Activated CD4-positive, alpha-beta T cell treated with anti-CD3 and anti-CD28 coated beads, Interleukin-2, amount 10 ng/mL, durations not matched to agents 24 days and 14 days (primary cell): ENCODE data around the gene PRICKLE3. TPM values are rescaled to one million over a fixed set of nuclear protein-coding genes. Genes with fewer than 3 reads are reported as not detected.
"Not testable (repeated sequence)": the region's sequence is repeated elsewhere in the genome, so short reads cannot be mapped to it uniquely, and the experiment has no call there.

Source experiments
- DNase-seq: peaks from one replicate; pipeline ENCODE4 v3.0.0; 2022
- H3K27ac Mint-ChIP-seq: one replicate; pipeline ENCODE4 v1.8.0; 2022; ENCODE audit warnings: mild to moderate bottlenecking, mixed read lengths
- H3K27me3 Mint-ChIP-seq: one replicate; pipeline ENCODE4 v1.8.0; 2022; ENCODE audit warnings: mixed read lengths
- H3K36me3 Mint-ChIP-seq: one replicate; pipeline ENCODE4 v1.8.0; 2022; ENCODE audit warnings: low read depth, mild to moderate bottlenecking, mixed read lengths
- H3K4me1 Mint-ChIP-seq: one replicate; pipeline ENCODE4 v1.8.0; 2021; ENCODE audit warnings: mixed read lengths
- H3K4me3 Mint-ChIP-seq: one replicate; pipeline ENCODE4 v1.8.0; 2022; ENCODE audit warnings: mild to moderate bottlenecking, moderate library complexity, mixed read lengths
- H3K9me3 Mint-ChIP-seq: one replicate; pipeline ENCODE4 v1.8.0; 2021; ENCODE audit warnings: mixed read lengths
- intact Hi-C: fragments of 100-400 bp; cut with micrococcal nuclease; formaldehyde crosslinking; loops from one replicate; pipeline ENCODE4 v1.15.1; 2023
- total RNA-seq: library from RNA; stranded (reverse); gene quantifications from 2 replicates; pipeline ENCODE4 v1.2.3, GENCODE V29; 2022

The PRICKLE3 gene
- total RNA-seq, 1 donor from 2014 or later = 22.7 TPM

DNA sequence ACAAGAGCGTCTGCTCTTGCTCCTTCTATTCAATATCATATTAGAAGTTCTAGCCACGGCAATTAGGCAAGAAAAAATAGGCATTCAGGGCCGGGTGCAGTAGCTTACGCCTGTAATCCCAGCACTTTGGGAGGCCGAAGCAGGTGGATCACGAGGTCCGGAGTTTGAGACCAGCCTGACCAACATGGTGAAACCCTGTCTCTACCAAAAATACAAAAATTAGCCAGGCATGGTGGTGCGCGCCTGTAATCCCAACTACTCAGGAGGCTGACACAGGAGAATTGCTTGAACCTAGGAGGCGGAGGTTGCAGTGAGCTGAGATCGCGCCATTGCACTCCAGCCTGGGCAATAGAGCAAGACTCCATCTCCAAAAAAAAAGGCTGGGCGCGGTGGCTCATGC, 36.9 kb downstream of the PRICKLE3 start:
- intact Hi-C loops, DNase-seq, H3K36me3 Mint-ChIP-seq, H3K27ac Mint-ChIP-seq, H3K27me3 Mint-ChIP-seq, H3K9me3 Mint-ChIP-seq, H3K4me1 Mint-ChIP-seq, H3K4me3 Mint-ChIP-seq: not testable (repeated sequence)

- H3K27ac Mint-ChIP-seq, H3K36me3 Mint-ChIP-seq, intact Hi-C loops, H3K4me1 Mint-ChIP-seq, H3K27me3 Mint-ChIP-seq, H3K9me3 Mint-ChIP-seq, H3K4me3 Mint-ChIP-seq, DNase-seq: not testable (repeated sequence)
Observed at GRCh38 chrX:49148390-49149100, 37.6 kb downstream of the PRICKLE3 start.

- Mint-ChIP-seq H3K36me3 (no peaks in the 10 kb centered on the region), H3K27me3 (no peaks in the 10 kb centered on the region), H3K27ac (no peak overlapping the region)
Observed at GRCh38 chrX:49147936-49148335, 38.2 kb downstream of the PRICKLE3 start.

GRCh38 chrX:49147282-49147681, 38.9 kb downstream of the PRICKLE3 start:
- Mint-ChIP-seq H3K4me1 (no peaks in the 10 kb centered on the region), H3K27me3 (no peaks in the 10 kb centered on the region), H3K36me3 (no peaks in the 10 kb centered on the region), H3K9me3 (no peaks in the 10 kb centered on the region), H3K27ac (no peak overlapping the region), H3K4me3 (no peak overlapping the region)
- intact Hi-C loops = no loop called here
- no peak for DNase-seq

More at GRCh38 chrX:49147936-49148335, 38.2 kb downstream of the PRICKLE3 start:
- intact Hi-C loops = no loop called here
- DNase-seq = no peak
- Mint-ChIP-seq H3K4me1 (no peaks in the 10 kb centered on the region), H3K4me3 (no peak overlapping the region), H3K9me3 (no peaks in the 10 kb centered on the region)

- H3K4me3 Mint-ChIP-seq, H3K27me3 Mint-ChIP-seq, DNase-seq, H3K36me3 Mint-ChIP-seq, H3K27ac Mint-ChIP-seq, intact Hi-C loops, H3K4me1 Mint-ChIP-seq, H3K9me3 Mint-ChIP-seq: not testable (repeated sequence)
Observed at GRCh38 chrX:49143154-49143553, 43.0 kb downstream of the PRICKLE3 start.

DNA sequence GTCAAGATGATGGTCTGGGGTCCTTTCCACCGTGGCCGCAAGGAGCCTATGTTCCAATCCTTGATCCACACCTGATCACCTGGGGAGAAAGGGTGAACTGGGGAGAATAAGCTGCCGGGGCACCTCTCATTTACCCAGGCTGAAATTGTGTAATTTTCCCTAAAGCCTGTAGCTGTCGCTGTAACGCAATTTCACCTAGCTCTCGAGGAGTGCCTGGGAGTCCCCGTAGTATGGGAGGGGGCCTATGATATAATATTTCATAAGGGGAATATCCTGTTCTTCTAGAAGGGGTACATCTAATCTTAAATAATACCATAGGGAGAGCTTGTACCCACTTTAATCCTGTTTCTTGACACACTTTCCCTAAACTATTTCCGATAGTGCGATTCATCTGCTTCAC, 43.9 kb downstream of the PRICKLE3 start:
- intact Hi-C loops, H3K27ac Mint-ChIP-seq, H3K27me3 Mint-ChIP-seq, DNase-seq, H3K4me1 Mint-ChIP-seq, H3K4me3 Mint-ChIP-seq, H3K9me3 Mint-ChIP-seq, H3K36me3 Mint-ChIP-seq: not testable (repeated sequence)

- Mint-ChIP-seq H3K9me3 (no peaks in the 10 kb centered on the region), H3K27ac (no peak overlapping the region), H3K4me3 (no peak overlapping the region), H3K36me3 (peaks cover 11% of the 10 kb centered on the region), H3K27me3 (no peaks in the 10 kb centered on the region), H3K4me1 (peaks cover 2% of the 10 kb centered on the region)
- intact Hi-C loops = no loop called here
- DNase-seq = no peak
Observed at GRCh38 chrX:49139713-49140112, 46.5 kb downstream of the PRICKLE3 start.

DNA sequence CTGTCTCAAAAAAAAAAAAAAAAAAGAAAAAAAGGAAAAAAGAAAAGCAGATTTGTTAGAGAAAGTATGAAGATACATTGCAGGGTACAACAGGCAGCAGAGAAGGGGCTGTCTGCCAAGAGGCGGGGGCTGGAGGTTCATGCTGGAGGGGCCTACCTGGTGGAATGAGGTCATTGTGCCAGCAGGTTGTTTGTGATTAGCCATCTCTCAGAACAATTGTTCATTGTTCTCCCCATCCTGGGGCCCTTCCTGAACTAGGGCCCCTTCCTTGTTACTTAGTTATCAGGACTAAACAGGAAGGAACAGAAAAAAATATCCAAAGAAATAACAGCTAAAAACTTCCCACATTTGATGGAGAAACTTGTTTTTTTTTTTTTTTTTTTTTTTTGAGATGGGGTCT, 48.7 kb downstream of the PRICKLE3 start:
- Mint-ChIP-seq H3K4me1 (peaks cover 2% of the 10 kb centered on the region), H3K4me3 (no peak overlapping the region), H3K27me3 (no peaks in the 10 kb centered on the region), H3K36me3 (peaks cover 11% of the 10 kb centered on the region), H3K27ac (no peak overlapping the region), H3K9me3 (no peaks in the 10 kb centered on the region)
- DNase-seq = no peak
- intact Hi-C loops = no loop called here

- Mint-ChIP-seq H3K9me3 (no peaks in the 10 kb centered on the region), H3K4me3 (no peak overlapping the region), H3K27me3 (no peaks in the 10 kb centered on the region), H3K27ac (no peak overlapping the region), H3K36me3 (peaks cover 2% of the 10 kb centered on the region), H3K4me1 (peaks cover 2% of the 10 kb centered on the region)
- DNase-seq = no peak
- intact Hi-C loops = no loop called here
Observed at GRCh38 chrX:49133759-49134158, 52.4 kb downstream of the PRICKLE3 start.

- intact Hi-C loops, H3K36me3 Mint-ChIP-seq, H3K4me1 Mint-ChIP-seq, H3K9me3 Mint-ChIP-seq, H3K27ac Mint-ChIP-seq, H3K4me3 Mint-ChIP-seq, DNase-seq, H3K27me3 Mint-ChIP-seq: not testable (repeated sequence)
Observed at GRCh38 chrX:49132275-49132674, 53.9 kb downstream of the PRICKLE3 start.

GRCh38 chrX:49129427-49129826, 56.7 kb downstream of the PRICKLE3 start:
- H3K4me3 Mint-ChIP-seq = no peak overlapping the region
- H3K36me3 Mint-ChIP-seq = no peaks in the 10 kb centered on the region
- H3K27ac Mint-ChIP-seq = no peak overlapping the region
- intact Hi-C loops = no loop called here
- no peak for DNase-seq
- no peaks in the 10 kb centered on the region for H3K27me3 Mint-ChIP-seq
- H3K4me1 Mint-ChIP-seq = no peaks in the 10 kb centered on the region
- no peaks in the 10 kb centered on the region for H3K9me3 Mint-ChIP-seq

GRCh38 chrX:49127742-49128258, 58.4 kb downstream of the PRICKLE3 start:
- H3K4me1 Mint-ChIP-seq, H3K36me3 Mint-ChIP-seq, H3K4me3 Mint-ChIP-seq, H3K27me3 Mint-ChIP-seq, H3K27ac Mint-ChIP-seq, intact Hi-C loops, DNase-seq, H3K9me3 Mint-ChIP-seq: not testable (repeated sequence)
